ENCODE data around the gene HOXD8.

DNA sequence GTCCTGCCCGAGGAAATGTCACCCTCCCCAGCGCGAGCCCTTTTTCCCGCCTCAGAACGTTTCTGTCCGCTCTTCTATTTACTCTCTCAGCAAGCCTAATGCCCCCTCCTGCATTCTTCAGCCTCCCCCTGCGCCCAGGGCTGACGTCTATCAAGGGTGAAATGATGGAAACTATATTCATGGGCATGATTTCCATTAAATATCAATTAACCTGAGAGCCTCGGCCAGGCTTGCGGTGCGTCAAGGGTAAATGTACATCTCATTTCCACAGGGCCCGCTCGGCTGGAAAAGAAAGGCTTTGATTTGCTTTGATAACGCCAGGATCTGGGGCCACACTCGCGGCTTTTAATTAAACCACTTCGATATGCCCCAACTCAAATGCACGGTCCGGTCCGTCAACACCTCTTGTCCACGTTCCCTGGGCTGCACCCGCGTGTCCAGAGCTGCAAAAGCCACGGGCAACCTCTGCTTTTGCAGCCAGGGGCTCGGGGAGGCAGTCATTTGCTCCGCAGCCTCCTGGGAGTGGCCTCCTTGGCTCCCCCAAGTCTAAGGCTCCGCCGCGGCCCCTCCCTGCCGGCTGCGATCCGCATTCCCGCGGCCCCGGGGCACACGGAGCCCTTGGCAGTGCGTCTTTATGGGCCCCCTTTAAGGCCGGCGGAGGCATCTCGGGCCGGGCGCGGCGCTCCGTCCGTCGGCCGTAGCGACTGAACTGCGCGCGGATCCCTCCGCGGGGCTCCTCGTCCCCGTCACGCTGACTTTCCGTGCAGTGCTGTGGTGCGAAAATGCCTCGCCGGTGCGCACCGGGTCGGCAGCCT, at the start of gene HOXD8:
- no peak for TF ChIP-seq TAF1 (IDR thresholded peaks at IDR 0.05; ENCODE audit: borderline replicate concordance, low read depth, low read length)
- TF ChIP-seq, protein P1, sequence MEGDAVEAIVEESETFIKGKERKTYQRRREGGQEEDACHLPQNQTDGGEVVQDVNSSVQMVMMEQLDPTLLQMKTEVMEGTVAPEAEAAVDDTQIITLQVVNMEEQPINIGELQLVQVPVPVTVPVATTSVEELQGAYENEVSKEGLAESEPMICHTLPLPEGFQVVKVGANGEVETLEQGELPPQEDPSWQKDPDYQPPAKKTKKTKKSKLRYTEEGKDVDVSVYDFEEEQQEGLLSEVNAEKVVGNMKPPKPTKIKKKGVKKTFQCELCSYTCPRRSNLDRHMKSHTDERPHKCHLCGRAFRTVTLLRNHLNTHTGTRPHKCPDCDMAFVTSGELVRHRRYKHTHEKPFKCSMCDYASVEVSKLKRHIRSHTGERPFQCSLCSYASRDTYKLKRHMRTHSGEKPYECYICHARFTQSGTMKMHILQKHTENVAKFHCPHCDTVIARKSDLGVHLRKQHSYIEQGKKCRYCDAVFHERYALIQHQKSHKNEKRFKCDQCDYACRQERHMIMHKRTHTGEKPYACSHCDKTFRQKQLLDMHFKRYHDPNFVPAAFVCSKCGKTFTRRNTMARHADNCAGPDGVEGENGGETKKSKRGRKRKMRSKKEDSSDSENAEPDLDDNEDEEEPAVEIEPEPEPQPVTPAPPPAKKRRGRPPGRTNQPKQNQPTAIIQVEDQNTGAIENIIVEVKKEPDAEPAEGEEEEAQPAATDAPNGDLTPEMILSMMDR (IDR thresholded peaks at IDR 0.05 in 2 of 3, conservative IDR thresholded peaks at IDR 0.05 in 1 of 3; ENCODE audit: control insufficient read depth in 2 of 3, extremely low read depth in 1 of 3, insufficient read depth in 1 of 3, low read depth in 3 of 3, low read length in 3 of 3) = no peak
- TF ChIP-seq, protein P2, sequence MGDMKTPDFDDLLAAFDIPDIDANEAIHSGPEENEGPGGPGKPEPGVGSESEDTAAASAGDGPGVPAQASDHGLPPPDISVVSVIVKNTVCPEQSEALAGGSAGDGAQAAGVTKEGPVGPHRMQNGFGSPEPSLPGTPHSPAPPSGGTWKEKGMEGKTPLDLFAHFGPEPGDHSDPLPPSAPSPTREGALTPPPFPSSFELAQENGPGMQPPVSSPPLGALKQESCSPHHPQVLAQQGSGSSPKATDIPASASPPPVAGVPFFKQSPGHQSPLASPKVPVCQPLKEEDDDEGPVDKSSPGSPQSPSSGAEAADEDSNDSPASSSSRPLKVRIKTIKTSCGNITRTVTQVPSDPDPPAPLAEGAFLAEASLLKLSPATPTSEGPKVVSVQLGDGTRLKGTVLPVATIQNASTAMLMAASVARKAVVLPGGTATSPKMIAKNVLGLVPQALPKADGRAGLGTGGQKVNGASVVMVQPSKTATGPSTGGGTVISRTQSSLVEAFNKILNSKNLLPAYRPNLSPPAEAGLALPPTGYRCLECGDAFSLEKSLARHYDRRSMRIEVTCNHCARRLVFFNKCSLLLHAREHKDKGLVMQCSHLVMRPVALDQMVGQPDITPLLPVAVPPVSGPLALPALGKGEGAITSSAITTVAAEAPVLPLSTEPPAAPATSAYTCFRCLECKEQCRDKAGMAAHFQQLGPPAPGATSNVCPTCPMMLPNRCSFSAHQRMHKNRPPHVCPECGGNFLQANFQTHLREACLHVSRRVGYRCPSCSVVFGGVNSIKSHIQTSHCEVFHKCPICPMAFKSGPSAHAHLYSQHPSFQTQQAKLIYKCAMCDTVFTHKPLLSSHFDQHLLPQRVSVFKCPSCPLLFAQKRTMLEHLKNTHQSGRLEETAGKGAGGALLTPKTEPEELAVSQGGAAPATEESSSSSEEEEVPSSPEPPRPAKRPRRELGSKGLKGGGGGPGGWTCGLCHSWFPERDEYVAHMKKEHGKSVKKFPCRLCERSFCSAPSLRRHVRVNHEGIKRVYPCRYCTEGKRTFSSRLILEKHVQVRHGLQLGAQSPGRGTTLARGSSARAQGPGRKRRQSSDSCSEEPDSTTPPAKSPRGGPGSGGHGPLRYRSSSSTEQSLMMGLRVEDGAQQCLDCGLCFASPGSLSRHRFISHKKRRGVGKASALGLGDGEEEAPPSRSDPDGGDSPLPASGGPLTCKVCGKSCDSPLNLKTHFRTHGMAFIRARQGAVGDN (IDR thresholded peaks at IDR 0.05) = no peak
